ENCODE data around the gene MGAT4A.
A peak's percentile ranks its signal among the peaks of the same experiment; 100 is the strongest.

The MGAT4A gene

DNA sequence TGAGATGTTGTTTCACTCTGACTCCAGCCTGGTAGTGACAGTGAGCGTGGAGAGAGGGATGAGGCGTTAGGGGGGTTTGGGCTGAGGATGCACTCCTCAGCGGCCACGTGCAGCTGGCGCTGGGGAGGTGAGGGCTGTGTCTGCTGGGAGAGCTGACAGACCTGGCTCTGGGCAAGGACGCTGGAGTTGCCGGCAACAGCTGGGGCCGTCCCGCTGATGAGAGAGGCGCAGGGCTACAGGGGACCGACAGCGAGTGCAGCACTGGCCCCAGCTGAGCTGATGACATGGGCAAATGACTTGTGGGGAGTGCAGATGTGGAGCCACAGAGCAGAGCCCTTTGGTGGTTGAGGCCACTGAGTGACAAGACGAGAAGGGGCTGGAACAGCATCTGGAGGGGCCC is 161.0 kb downstream of the MGAT4A start:
- DNase-seq, result no peak

GRCh38 chr2:98569197-98569793 is 161.6 kb downstream of the MGAT4A start:
- peak; percentile 43 to 64 (median 52) for DNase-seq

All from T-helper 2 cell (primary cell).